ENCODE measurements around the gene CDCA5.

Gene CDCA5

DNA sequence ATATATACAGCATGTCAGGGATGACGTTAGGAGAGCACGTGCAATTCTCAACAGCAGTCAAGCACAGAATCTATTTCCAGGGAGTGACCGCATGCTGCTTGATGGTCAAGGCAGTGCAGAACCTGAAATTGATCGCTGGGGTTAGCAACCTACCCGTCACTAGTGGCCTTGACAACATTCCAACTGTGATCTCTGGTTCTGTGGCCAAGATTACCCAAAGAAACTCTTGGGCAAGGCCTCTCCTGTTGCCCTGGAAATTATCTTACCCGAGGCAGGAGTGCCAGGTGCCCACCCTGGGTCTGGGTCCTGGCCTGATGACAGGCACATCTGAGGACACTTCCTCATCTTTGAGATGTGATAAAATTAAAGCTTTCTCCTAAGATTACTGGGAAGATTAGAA, 30.0 kb upstream of the CDCA5 start:
- DNase-seq (ENCODE audit: low read depth): no peak

GRCh38 chr11:65113361-65113756, 29.5 kb upstream of the CDCA5 start:
- peak overlapping the region; percentile 74 for H3K4me3 ChIP-seq (ENCODE audit: low read length)
- TF ChIP-seq CTCF (IDR thresholded peaks at IDR 0.05; ENCODE audit: insufficient read depth, low read depth, low read length, missing control alignments): no peak
- DNase-seq (ENCODE audit: low read depth): no peak

More for the DNA sequence above, 30.0 kb upstream of the CDCA5 start:
- H3K4me3 ChIP-seq (ENCODE audit: low read length): no peak overlapping the region
- no peak for TF ChIP-seq CTCF (IDR thresholded peaks at IDR 0.05; ENCODE audit: insufficient read depth, low read depth, low read length, missing control alignments)

- DNase-seq (ENCODE audit: low read depth): peak; percentile 55
- peak; percentile 52 for TF ChIP-seq CTCF (IDR thresholded peaks at IDR 0.05; ENCODE audit: insufficient read depth, low read depth, low read length, missing control alignments)
- H3K4me3 ChIP-seq (ENCODE audit: low read length): peak overlapping the region; percentile 74
Measured at GRCh38 chr11:65112546-65113360, 28.9 kb upstream of the CDCA5 start.

DNA sequence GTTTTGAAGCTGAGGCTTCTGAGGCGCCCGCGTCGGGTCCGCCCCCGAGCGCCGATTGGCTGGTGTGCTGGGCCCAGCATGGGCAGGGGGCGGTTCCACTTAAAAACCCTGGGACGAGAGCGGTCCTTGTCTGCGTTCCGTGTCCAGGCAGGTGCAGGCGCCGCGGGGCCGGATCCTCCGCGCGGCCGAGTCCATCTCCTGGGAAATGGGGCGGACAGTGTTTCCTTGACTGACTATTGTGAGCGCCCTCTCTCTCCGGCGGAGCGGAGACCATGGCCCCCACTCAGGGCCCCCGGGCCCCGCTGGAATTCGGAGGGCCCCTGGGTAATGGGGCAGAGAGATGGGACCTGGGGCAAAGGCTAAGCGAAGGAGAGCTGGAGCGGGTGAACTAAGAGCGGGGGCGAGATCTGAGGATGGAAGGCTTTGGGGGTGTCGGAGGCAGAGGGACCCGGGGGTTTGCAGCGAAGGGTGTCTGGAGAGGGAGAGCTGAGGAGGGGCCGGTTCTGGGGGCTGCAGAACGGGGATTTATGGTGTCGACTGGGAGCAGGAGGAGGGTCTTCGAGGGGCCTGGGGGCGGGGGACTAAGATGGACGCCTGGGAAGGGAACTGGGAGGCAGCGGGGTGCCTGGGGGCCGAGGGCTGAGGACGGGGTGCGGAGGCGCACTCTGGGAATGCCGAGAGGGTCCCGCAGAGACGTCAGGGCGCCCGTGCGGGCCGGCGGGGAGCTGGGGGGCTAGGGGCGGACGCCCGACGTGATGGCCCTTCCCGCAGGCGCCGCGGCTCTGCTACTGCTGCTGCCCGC, 28.1 kb upstream of the CDCA5 start, which contains the start of gene TM7SF2:
Gene TM7SF2, plus strand, starts transcription at position 129 of the 802 bp plus-strand sequence. Its CDS starts 144 bp downstream, at position 273.
- DNase-seq (ENCODE audit: low read depth): peak; percentile 98
- H3K4me3 ChIP-seq (ENCODE audit: low read length): peak within 1 kb of the TSS; percentile 74
- no peak for TF ChIP-seq CTCF (IDR thresholded peaks at IDR 0.05; ENCODE audit: insufficient read depth, low read depth, low read length, missing control alignments)

- no peak for TF ChIP-seq CTCF (IDR thresholded peaks at IDR 0.05; ENCODE audit: insufficient read depth, low read depth, low read length, missing control alignments)
- DNase-seq (ENCODE audit: low read depth): no peak
- no peak overlapping the region for H3K4me3 ChIP-seq (ENCODE audit: low read length)
Measured at GRCh38 chr11:65111159-65111743, 27.4 kb upstream of the CDCA5 start.

- TF ChIP-seq CTCF (IDR thresholded peaks at IDR 0.05; ENCODE audit: insufficient read depth, low read depth, low read length, missing control alignments): peak; percentile 96
- DNase-seq (ENCODE audit: low read depth): peak; percentile 78
- H3K4me3 ChIP-seq (ENCODE audit: low read length): no peak overlapping the region
Measured at GRCh38 chr11:65110354-65110861, 26.6 kb upstream of the CDCA5 start.
